AG04450 (cell line): ENCODE results near the gene OR10P1. TPM values are rescaled to one million over a fixed set of nuclear protein-coding genes. Genes with fewer than 3 reads are reported as not detected.

ENCODE experiments used
- CTCF ChIA-PET: fragments of 300-600, 350-600 bp; formaldehyde crosslinking; extraction: SDS; loops from one replicate; lab custom pipeline; 2022; ENCODE audit warnings: antibody characterized with exemption, inconsistent platforms; lab: Charles Lee
- POLR2A ChIA-PET: fragments of 350-600 bp; formaldehyde crosslinking; extraction: SDS; loops from one replicate; lab custom pipeline; 2021; ENCODE audit warnings: antibody characterized with exemption, inconsistent platforms; lab: Yijun Ruan, JAX
- DNase-seq: peaks from one replicate; pipeline ENCODE4 v3.0.0-alpha.2; 2011; ENCODE audit warnings: low read depth, low spot score
- H3K27ac ChIP-seq: one replicate; pipeline ENCODE4 v1.5.1; 2012; ENCODE audit warnings: low read depth, low read length, control low read depth
- H3K27me3 ChIP-seq: one replicate; pipeline ENCODE4 v1.6.0; 2012; ENCODE audit warnings: low read length; ENCODE audit not compliant: control insufficient read depth, insufficient read depth
- H3K4me3 ChIP-seq: 2 replicates; pipeline ENCODE4 v1.5.1; 2011; ENCODE audit warnings: mild to moderate bottlenecking, low read depth, low read length, control low read depth
- H3K9me3 ChIP-seq: 2 replicates; pipeline ENCODE4 v1.5.1; 2012; ENCODE audit warnings: low read length; ENCODE audit not compliant: control insufficient read depth, insufficient read depth
- CTCF ChIP-seq: IDR thresholded peaks from 2 replicates; pipeline ENCODE4 v1.5.1; 2011; ENCODE audit warnings: low read depth, low read length, control low read depth, inconsistent platforms
- polyA plus RNA-seq: library from polyadenylated mRNA; depleted of rRNA; stranded (reverse); fragments of >200 nt; gene quantifications from 2 replicates; pipeline ENCODE4 v1.2.3, GENCODE V29; 2011; rRNA removed
- small RNA-seq: library from RNA; depleted of rRNA; stranded (forward); fragments of <200 nt; gene quantifications from one replicate; pipeline ENCODE3, GENCODE V24; 2012; ENCODE audit warnings: low read depth; ENCODE audit not compliant: insufficient read length

OR10P1 gene
- polyA plus RNA-seq, 1 experiment = not detected

GRCh38 chr12:55685671-55686070 is 49.0 kb downstream of the OR10P1 start:
- no peaks in the 10 kb centered on the region for H3K9me3 ChIP-seq
- no peak for TF ChIP-seq CTCF
- no peak overlapping the region for H3K27ac ChIP-seq
- H3K27me3 ChIP-seq = peaks cover 9% of the 10 kb centered on the region
- no peak for DNase-seq
- ChIA-PET POLR2A (no interaction called here), CTCF (no interaction called here)
- no peak overlapping the region for H3K4me3 ChIP-seq

DNA sequence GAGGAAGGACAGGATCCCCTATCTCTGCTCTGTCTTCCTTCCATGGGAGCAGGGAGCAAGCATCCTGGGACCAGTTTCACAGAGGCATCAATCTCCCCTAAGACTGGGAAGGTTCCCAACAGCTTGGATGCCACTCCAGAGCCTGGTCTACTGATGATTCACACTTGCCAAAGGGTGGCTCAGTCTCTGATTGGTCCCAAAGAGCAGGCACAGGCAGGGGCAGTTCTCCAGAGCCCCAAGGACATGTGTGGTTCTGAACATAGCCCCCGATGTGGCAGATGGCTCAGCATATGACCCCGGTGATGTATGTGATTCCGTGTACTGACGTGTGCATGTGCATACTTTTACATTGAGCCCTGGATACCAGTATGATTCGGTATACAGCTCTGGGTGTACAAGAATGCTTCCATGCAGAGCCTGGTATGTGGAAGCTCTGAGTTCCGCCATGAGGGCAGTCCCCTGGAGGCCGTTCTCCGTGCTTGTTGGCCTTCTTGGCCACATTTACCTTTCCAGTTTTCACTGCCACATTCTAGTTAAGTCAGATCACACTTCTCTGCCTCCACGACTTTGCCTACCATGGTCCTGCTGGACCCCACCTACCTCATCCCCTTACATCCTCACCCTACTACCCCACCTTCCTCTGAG is 49.8 kb downstream of the OR10P1 start:
- DNase-seq = no peak
- no peak overlapping the region for H3K4me3 ChIP-seq
- H3K27me3 ChIP-seq = peaks cover 9% of the 10 kb centered on the region

More for the DNA sequence above, 49.8 kb downstream of the OR10P1 start:
- POLR2A ChIA-PET = no interaction called here
- CTCF ChIA-PET = interaction anchor here (1.0 kb wide), 1 partner anchor 30 kb away, joined by 6 read pairs; no protein-coding TSS in a partner anchor
- Histone ChIP-seq H3K27ac (no peak overlapping the region), H3K9me3 (no peaks in the 10 kb centered on the region)
- TF ChIP-seq CTCF = no peak

Small RNAs within 50 kb of the gene (small RNA-seq; reads per million reads assigned to genes)
- gene AC009779.5 = not detected

Other genes with a start within 250 kb of the OR10P1 start
- not detected in 2 replicates for gene OR6C65, start 236.4 kb upstream of the OR10P1 start, polyA plus RNA-seq
- gene OR6C76, start 210.6 kb upstream of the OR10P1 start, polyA plus RNA-seq = not detected in 2 replicates
- gene OR6C2, start 192.8 kb upstream of the OR10P1 start, polyA plus RNA-seq = not detected in 2 replicates
- gene OR6C70, start 166.8 kb upstream of the OR10P1 start, polyA plus RNA-seq = not detected in 2 replicates
- not detected in 2 replicates for gene OR6C68, start 144.5 kb upstream of the OR10P1 start, polyA plus RNA-seq
- not detected in 2 replicates for gene OR6C4, start 87.3 kb upstream of the OR10P1 start, polyA plus RNA-seq
- gene OR2AP1, start 64.4 kb upstream of the OR10P1 start, polyA plus RNA-seq = not detected in 2 replicates
- 9.1 and 12.2 TPM in 2 replicates for gene ITGA7, start 71.0 kb downstream of the OR10P1 start, polyA plus RNA-seq
- gene BLOC1S1, start 79.2 kb downstream of the OR10P1 start, polyA plus RNA-seq = 132 and 155 TPM in 2 replicates
- 4.9 and 5.2 TPM in 2 replicates for gene RDH5, start 83.5 kb downstream of the OR10P1 start, polyA plus RNA-seq
- gene CD63, start 92.1 kb downstream of the OR10P1 start, polyA plus RNA-seq = 1,757 and 1,955 TPM in 2 replicates
- 4.2 and 6.7 TPM in 2 replicates for gene GDF11, start 106.2 kb downstream of the OR10P1 start, polyA plus RNA-seq
- 129 and 178 TPM in 2 replicates for gene SARNP, start 180.8 kb downstream of the OR10P1 start, polyA plus RNA-seq
- 40.9 and 49.3 TPM in 2 replicates for gene ORMDL2, start 181.1 kb downstream of the OR10P1 start, polyA plus RNA-seq
- gene DNAJC14, start 192.7 kb downstream of the OR10P1 start, polyA plus RNA-seq = 10.9 and 15.0 TPM in 2 replicates
- gene MMP19, start 206.0 kb downstream of the OR10P1 start, polyA plus RNA-seq = 43.8 and 46.3 TPM in 2 replicates